ENCODE data around the gene TAF4. TPM values are rescaled to one million over a fixed set of nuclear protein-coding genes. Genes with fewer than 3 reads are reported as not detected.
A peak's percentile ranks its signal among the peaks of the same experiment; 100 is the strongest.

Gene TAF4
- total and polyA plus RNA-seq, 2 of the 13 experiments (the other 11 are each of a cell fraction or from before 2014, with no cell fraction given), result 5.9 to 12.0 TPM

- TF ChIP-seq NFE2L2 (IDR thresholded peaks at IDR 0.05; ENCODE audit: low read length) (no peak), ASH2L (IDR thresholded peaks at IDR 0.05; ENCODE audit: insufficient read length, low read depth, low read length) (peak; percentile 18), ZNF580 (CRISPR knock-in tag; IDR thresholded peaks at IDR 0.05; ENCODE audit: borderline replicate concordance, low read depth) (peak; percentile 86), POLR2A (IDR thresholded peaks at IDR 0.05; ENCODE audit: insufficient read depth in 1 of 2, low read depth in 2 of 2, low read length in 2 of 2) (no peak), ZNF883 (CRISPR knock-in tag; IDR thresholded peaks at IDR 0.05; ENCODE audit: not compliant biosample characterization) (peak; percentile 91), ZNF572 (CRISPR knock-in tag; IDR thresholded peaks at IDR 0.05) (no peak), ZFP1 (CRISPR knock-in tag; IDR thresholded peaks at IDR 0.05) (no peak), THRA (CRISPR knock-in tag; IDR thresholded peaks at IDR 0.05; ENCODE audit: borderline replicate concordance) (no peak), ZKSCAN8 (CRISPR knock-in tag; IDR thresholded peaks at IDR 0.05; ENCODE audit: borderline replicate concordance) (0 out of 2 replicates have a peak, but pooled peaks have one; percentile 51), ZNF441 (CRISPR knock-in tag; IDR thresholded peaks at IDR 0.05; ENCODE audit: borderline replicate concordance) (peak; percentile 89), IRF2 (CRISPR knock-in tag; IDR thresholded peaks at IDR 0.05) (0 out of 2 replicates have a peak, but pooled peaks have one; percentile 59), SALL1 (CRISPR knock-in tag; IDR thresholded peaks at IDR 0.05) (peak; percentile 85), ZNF552 (CRISPR knock-in tag; IDR thresholded peaks at IDR 0.05; ENCODE audit: borderline replicate concordance) (0 out of 2 replicates have a peak, but pooled peaks have one; percentile 64), ZNF235 (CRISPR knock-in tag; IDR thresholded peaks at IDR 0.05; ENCODE audit: borderline replicate concordance) (no peak), DMTF1 (CRISPR knock-in tag; IDR thresholded peaks at IDR 0.05) (no peak), KAT7 (CRISPR knock-in tag; IDR thresholded peaks at IDR 0.05; ENCODE audit: borderline replicate concordance) (no peak), ZNF205 (CRISPR knock-in tag; IDR thresholded peaks at IDR 0.05) (no peak), SATB2 (CRISPR knock-in tag; IDR thresholded peaks at IDR 0.05) (no peak; the same call in 1 of the 2 replicates), ATM (IDR thresholded peaks at IDR 0.05; ENCODE audit: borderline replicate concordance) (no peak), ZNF512B (CRISPR knock-in tag; IDR thresholded peaks at IDR 0.05; ENCODE audit: borderline replicate concordance) (no peak), HOXA7 (CRISPR knock-in tag; IDR thresholded peaks at IDR 0.05) (no peak), GZF1 (CRISPR knock-in tag; IDR thresholded peaks at IDR 0.05) (no peak), NAIF1 (CRISPR knock-in tag; IDR thresholded peaks at IDR 0.05; ENCODE audit: borderline replicate concordance) (no peak), SRSF4 (IDR thresholded peaks at IDR 0.05; ENCODE audit: low read depth, low read length, poor library complexity, severe bottlenecking) (no peak)
These were observed 34.7 kb downstream of the TAF4 start (continued) for GRCh38 chr20:62030834-62031434.

Data from HepG2 (cell line).